NCI-H1092 treated with DMSO at 0.1 percent for 48 hours (cell line): ENCODE results near the gene EXOC6.

Source experiments
- DNase-seq: peaks from one replicate; lab custom pipeline; 2025; lab: John Stamatoyannopoulos, UW

Gene EXOC6

DNA sequence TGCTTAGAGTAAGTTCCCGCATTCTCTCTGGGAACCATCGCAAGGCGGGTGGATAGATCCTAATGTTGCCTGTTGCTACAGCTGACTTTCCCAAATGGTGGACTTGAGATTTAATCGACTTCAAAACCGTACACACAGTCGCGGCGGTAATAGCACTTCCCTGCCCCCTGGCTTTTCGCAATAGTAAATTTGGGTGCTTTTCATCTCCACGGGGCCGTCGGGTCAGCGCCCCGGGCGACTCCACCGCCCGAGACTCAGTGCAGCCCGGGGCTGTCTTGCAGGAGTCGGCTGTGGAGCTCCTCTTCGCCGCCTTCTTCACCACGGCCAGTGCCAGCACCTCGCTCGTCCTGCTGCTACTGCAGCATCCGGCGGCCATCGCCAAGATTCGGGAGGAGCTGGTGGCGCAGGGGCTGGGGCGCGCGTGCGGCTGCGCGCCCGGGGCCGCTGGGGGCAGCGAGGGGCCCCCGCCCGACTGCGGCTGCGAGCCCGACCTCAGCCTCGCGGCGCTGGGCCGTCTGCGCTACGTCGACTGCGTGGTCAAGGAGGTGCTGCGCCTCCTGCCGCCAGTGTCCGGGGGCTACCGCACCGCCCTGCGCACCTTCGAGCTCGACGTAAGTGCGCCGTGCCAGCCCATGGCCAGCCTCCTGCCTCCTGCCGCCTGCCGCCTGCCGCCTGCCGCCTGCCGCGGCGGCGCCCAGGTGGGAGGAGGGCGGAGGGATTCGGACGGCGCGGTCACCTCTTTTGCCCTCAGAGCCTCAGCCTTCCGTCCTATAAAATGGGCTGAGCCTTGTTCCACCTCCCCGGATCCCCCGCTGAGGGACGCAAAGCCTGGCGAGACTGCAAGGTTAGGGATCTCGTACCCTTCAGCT, 217.6 kb downstream of the EXOC6 start:
- peak; percentile 18 for DNase-seq

DNA sequence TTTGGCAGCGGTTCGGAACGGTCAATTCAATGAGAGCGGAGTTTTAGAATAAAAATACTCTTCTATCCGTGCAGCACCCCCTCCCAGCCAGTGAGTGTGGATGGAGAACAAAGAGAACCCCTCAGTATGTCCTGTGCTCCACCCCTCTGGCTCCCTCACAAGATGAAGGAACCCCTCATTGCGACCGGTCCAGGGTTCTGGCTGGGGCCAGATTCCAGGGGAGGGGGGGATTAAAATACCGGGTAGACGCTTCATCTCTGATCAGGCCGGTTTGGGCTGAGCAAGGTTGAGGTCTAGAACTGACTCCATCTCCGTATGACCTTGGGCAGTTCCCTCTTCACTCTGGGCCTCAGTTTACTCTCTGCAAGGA, 218.2 kb downstream of the EXOC6 start:
- DNase-seq: no peak

- no peak for DNase-seq
Measured at GRCh38 chr10:93067443-93068365, 219.4 kb downstream of the EXOC6 start.

- DNase-seq: peak; percentile 27
Measured at GRCh38 chr10:93068411-93069244, 220.3 kb downstream of the EXOC6 start.

GRCh38 chr10:93069245-93069561, 220.9 kb downstream of the EXOC6 start:
- DNase-seq: no peak

DNA sequence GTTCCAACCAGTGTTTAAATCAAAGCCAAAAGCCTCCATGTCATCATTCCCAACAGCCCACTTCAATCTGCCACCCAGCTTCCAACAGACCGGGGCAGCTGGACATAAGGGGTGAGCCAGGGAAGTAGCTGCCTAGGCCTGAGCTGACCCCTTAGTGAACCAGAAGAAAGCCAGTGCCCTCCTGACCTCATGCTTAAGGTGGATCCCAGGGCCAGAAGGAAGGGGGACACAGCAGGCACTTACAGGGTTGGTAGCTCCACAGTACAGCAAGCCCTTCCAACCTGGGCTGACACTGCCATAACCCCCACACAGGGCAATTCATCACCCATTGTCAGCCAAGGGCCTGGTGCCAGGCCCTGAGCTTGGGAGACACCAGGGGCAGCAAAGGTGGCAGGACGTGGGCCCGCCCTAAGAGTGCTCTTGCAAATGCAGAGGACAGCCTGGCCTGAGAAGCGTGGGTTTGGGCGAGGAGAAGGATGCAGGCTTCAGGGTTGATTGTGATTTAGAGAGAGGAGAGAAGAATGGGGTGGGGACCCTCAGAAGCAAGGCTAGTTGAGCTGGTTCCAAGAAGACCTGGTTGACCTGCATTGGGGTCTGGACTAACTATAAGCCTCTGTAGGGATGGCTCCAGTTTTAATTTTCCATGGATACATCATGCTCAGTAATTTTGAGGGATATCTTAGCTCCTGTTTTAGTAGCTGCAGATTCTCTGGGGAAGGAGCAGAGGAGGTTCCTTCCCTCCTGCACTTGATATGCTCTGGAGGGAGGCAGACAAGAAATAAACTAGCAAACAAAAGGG, 222.3 kb downstream of the EXOC6 start:
- DNase-seq: no peak

DNA sequence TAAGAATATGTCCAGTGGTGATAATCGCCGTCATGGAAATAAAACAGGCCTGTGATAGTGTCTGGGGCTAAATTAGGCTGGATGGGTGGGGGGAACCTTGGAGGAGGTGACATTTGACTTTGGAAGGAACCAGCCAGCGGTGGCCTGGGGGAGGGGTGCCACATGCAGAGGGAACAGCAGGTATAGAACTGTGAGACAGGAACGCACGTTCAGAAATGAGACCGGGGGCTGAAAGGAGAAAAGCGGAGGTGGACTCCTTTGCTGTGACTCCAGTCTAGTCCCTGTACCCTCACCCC, 222.8 kb downstream of the EXOC6 start:
- no peak for DNase-seq

DNA sequence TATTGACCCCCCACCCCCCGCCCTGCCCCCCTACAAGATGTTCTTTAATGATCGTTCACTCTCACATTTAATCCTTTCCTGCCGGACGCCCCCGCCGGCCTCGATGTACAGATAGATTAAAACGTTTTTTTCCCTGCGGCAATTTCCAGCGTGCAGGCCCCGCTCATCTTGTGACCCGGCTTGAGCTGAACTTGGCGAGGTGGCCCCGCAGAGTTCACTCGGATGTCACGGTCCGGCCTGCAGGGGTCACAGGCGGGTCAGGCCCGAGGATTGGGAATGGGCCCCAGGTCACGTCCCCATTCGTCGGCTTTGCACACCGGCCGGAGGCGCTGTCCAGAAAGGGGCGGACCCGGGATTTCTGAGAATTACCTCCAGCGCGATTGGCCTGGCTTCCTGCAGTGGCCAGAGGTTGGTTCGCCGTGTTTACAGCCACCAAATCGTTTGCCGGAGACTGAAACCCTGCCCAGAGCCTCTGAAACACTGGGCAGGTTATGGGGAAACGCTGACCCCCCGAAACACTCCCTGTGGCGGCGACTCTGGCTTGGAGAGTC, 223.4 kb downstream of the EXOC6 start:
- DNase-seq: no peak

DNA sequence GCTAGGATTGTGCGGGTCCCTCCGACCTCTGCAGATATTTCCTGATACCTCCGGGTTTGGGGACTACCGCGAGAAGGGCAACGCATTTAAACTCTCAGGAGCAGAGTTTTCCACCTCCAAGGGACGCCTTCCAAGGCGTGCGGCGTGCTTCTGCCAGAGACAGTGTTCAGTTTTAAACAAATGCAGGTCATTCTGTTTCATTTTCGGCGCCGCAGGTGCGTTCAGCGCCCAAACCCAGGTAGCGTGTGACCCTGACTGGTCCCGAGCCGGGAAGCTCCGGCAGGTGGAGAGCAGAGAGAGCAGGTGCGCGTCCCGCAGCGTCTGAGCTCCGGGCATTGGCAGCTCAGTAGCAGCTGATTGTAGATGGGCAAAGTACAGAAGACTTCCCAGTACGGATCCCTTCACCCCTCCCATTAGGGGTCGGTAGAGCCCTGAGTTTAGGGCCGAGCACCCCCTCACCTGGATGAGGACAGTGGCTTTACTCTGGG, 223.9 kb downstream of the EXOC6 start:
- DNase-seq: no peak

- no peak for DNase-seq
Measured at GRCh38 chr10:93072713-93073538, 224.6 kb downstream of the EXOC6 start.

- DNase-seq: no peak
Measured at GRCh38 chr10:93073539-93074146, 225.3 kb downstream of the EXOC6 start, which contains the start of gene CYP26A1. Gene CYP26A1 (plus strand): TSS chr10:93073893. CDS start chr10:93073935, 42 bp downstream.

GRCh38 chr10:93074147-93074596, 225.9 kb downstream of the EXOC6 start:
- no peak for DNase-seq

- no peak for DNase-seq
Measured at GRCh38 chr10:93074597-93075368, 226.5 kb downstream of the EXOC6 start.

DNA sequence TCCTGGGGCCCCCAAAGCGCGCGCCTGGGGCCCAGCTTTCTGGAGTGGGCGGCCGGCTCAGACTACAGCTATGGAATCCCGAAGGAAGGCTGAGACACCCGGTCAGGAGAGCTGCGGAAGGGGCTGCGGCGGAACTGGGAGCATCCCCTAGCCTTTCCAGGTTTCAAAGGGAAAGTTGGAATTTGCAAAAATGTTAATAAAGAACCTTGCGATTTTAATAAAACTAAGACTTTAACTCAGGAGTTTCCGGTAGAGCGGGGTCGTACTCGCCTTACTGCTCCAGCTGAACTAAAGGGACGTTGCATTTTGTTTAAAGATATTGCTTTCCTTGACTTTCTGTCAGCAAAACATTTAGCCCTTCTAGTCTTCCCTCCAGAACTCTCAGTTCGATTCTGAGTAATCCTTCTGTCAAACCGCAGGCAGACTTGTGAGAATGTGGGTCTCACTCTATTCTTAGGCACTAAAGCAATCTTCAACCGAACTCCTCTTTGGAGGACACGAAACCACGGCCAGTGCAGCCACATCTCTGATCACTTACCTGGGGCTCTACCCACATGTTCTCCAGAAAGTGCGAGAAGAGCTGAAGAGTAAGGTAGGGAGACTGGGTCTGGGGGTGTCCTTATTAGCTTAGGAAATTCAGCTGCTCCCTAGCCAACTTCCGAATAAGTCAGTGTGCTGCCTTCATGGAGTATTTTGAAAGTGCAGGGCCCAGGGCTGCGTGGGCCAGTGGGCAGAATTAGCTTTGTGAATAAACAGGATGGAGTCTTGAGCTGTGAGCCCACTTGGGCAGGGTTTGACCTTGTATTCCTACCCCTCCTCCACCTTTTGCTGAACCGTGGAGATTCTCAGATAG, 227.3 kb downstream of the EXOC6 start:
- DNase-seq: no peak

GRCh38 chr10:93076871-93077270, 228.6 kb downstream of the EXOC6 start:
- no peak for DNase-seq

DNA sequence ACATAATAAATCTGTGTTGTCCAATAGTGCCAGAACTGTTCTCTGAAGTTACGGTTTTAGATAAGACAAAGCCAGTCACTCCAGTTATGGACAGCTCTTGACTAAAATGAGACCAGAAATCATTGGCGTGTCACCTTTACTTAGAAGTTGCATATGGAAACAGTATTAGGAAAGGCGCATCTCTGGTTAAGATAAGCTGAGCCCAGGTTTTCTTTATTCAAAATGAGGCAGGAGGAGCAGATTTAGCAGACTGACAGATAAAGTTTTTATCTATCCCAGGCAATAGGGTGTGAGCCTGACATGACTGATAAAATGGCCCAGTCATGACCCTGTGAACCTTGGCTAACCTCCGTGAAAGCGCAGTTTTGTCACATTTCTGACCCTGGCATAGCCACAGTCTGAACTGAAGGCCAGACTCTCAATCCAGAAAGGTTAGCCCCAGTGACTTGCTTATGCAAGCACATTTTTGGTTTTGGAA, 229.6 kb downstream of the EXOC6 start:
- DNase-seq: no peak

- no peak for DNase-seq
Measured at GRCh38 chr10:93079663-93080349, 231.5 kb downstream of the EXOC6 start.
